Measurements from ENCODE around the gene KMT5C. TPM values are rescaled to one million over a fixed set of nuclear protein-coding genes. Genes with fewer than 3 reads are reported as not detected.

The KMT5C gene
- total RNA-seq, 1 donor from 2014 or later, result 18.6 TPM

GRCh38 chr19:55387736-55388497, 48.2 kb downstream of the KMT5C start:
- no peak for DNase-seq (ENCODE audit: extremely low spot score, unreplicated experiment)
- H3K4me1 Mint-ChIP-seq (ENCODE audit: unreplicated experiment), result peaks cover 55% of the 10 kb centered on the region
- H3K9me3 Mint-ChIP-seq (ENCODE audit: unreplicated experiment), result no peaks in the 10 kb centered on the region
- peaks cover 14% of the 10 kb centered on the region for H3K36me3 Mint-ChIP-seq (ENCODE audit: unreplicated experiment)
- TF ChIP-seq CTCF (IDR thresholded peaks at IDR 0.05), result no peak
- no peaks in the 10 kb centered on the region for H3K27me3 Mint-ChIP-seq (ENCODE audit: unreplicated experiment)
- peak overlapping the region; percentile 96 for H3K27ac Mint-ChIP-seq (ENCODE audit: unreplicated experiment)
- peak overlapping the region; percentile 99 for H3K4me3 Mint-ChIP-seq (ENCODE audit: unreplicated experiment)

- H3K36me3 Mint-ChIP-seq (ENCODE audit: unreplicated experiment), result peaks cover 14% of the 10 kb centered on the region
- no peak for TF ChIP-seq CTCF (IDR thresholded peaks at IDR 0.05)
- H3K4me3 Mint-ChIP-seq (ENCODE audit: unreplicated experiment), result peak overlapping the region; percentile 6
- DNase-seq (ENCODE audit: extremely low spot score, unreplicated experiment), result no peak
- peaks cover 47% of the 10 kb centered on the region for H3K4me1 Mint-ChIP-seq (ENCODE audit: unreplicated experiment)
- no peaks in the 10 kb centered on the region for H3K9me3 Mint-ChIP-seq (ENCODE audit: unreplicated experiment)
- H3K27ac Mint-ChIP-seq (ENCODE audit: unreplicated experiment), result peak overlapping the region; percentile 70
- H3K27me3 Mint-ChIP-seq (ENCODE audit: unreplicated experiment), result no peaks in the 10 kb centered on the region
These were observed 50.0 kb downstream of the KMT5C start for GRCh38 chr19:55389386-55390317.

- Mint-ChIP-seq H3K36me3 (ENCODE audit: unreplicated experiment) (peaks cover 14% of the 10 kb centered on the region), H3K4me1 (ENCODE audit: unreplicated experiment) (peaks cover 42% of the 10 kb centered on the region), H3K27ac (ENCODE audit: unreplicated experiment) (no peak overlapping the region), H3K9me3 (ENCODE audit: unreplicated experiment) (no peaks in the 10 kb centered on the region), H3K27me3 (ENCODE audit: unreplicated experiment) (no peaks in the 10 kb centered on the region), H3K4me3 (ENCODE audit: unreplicated experiment) (no peak overlapping the region)
- no peak for DNase-seq (ENCODE audit: extremely low spot score, unreplicated experiment)
- no peak for TF ChIP-seq CTCF (IDR thresholded peaks at IDR 0.05)
These were observed 50.8 kb downstream of the KMT5C start for GRCh38 chr19:55390461-55390880.

- H3K27ac Mint-ChIP-seq (ENCODE audit: unreplicated experiment), result peak overlapping the region; percentile 4
- H3K36me3 Mint-ChIP-seq (ENCODE audit: unreplicated experiment), result peaks cover 12% of the 10 kb centered on the region
- no peaks in the 10 kb centered on the region for H3K27me3 Mint-ChIP-seq (ENCODE audit: unreplicated experiment)
- peaks cover 40% of the 10 kb centered on the region for H3K4me1 Mint-ChIP-seq (ENCODE audit: unreplicated experiment)
- no peaks in the 10 kb centered on the region for H3K9me3 Mint-ChIP-seq (ENCODE audit: unreplicated experiment)
- no peak for DNase-seq (ENCODE audit: extremely low spot score, unreplicated experiment)
- TF ChIP-seq CTCF (IDR thresholded peaks at IDR 0.05), result no peak
- no peak overlapping the region for H3K4me3 Mint-ChIP-seq (ENCODE audit: unreplicated experiment)
These were observed 51.6 kb downstream of the KMT5C start for GRCh38 chr19:55391191-55391670.

Measured in osteocyte (in vitro differentiated cells).